HG02938 (cell line): Measurements from ENCODE around the gene CNTRL.
"Not testable (repeated sequence)": the region's sequence is repeated elsewhere in the genome, so short reads cannot be mapped to it uniquely, and the experiment has no call there.

Experiments
- ATAC-seq: cut with Tn5 transposase; IDR thresholded peaks from one replicate; pipeline ENCODE4 v1.9.1; 2021; ENCODE audit warnings: mild to moderate bottlenecking, moderate library complexity; ENCODE audit not compliant: unreplicated experiment

CNTRL gene

GRCh38 chr9:121173501-121173900, 98.7 kb downstream of the CNTRL start:
- ATAC-seq, result no peak

GRCh38 chr9:121178676-121179372, 104.1 kb downstream of the CNTRL start:
- ATAC-seq, result no peak

- not testable (repeated sequence) for ATAC-seq
These were observed 104.6 kb downstream of the CNTRL start for GRCh38 chr9:121179373-121179721.

- no peak for ATAC-seq
These were observed 105.4 kb downstream of the CNTRL start for GRCh38 chr9:121179930-121180681.

GRCh38 chr9:121182101-121182836, 107.5 kb downstream of the CNTRL start:
- no peak for ATAC-seq

- no peak for ATAC-seq
These were observed 108.2 kb downstream of the CNTRL start for GRCh38 chr9:121182989-121183388.

- no peak for ATAC-seq
These were observed 109.1 kb downstream of the CNTRL start for GRCh38 chr9:121183666-121184423.

GRCh38 chr9:121184463-121184862, 109.7 kb downstream of the CNTRL start:
- no peak for ATAC-seq

- no peak for ATAC-seq
These were observed 110.5 kb downstream of the CNTRL start for GRCh38 chr9:121185178-121185745.

GRCh38 chr9:121185774-121186403, 111.1 kb downstream of the CNTRL start:
- ATAC-seq, result no peak

- ATAC-seq, result no peak
These were observed 113.0 kb downstream of the CNTRL start for GRCh38 chr9:121187636-121188305.

GRCh38 chr9:121189006-121189405, 114.3 kb downstream of the CNTRL start:
- ATAC-seq, result no peak

- no peak for ATAC-seq
These were observed 114.9 kb downstream of the CNTRL start for GRCh38 chr9:121189660-121190059.

- no peak for ATAC-seq
These were observed 116.5 kb downstream of the CNTRL start for GRCh38 chr9:121191235-121191634.

GRCh38 chr9:121192518-121192917, 117.8 kb downstream of the CNTRL start:
- ATAC-seq, result no peak

- no peak for ATAC-seq
These were observed 118.3 kb downstream of the CNTRL start for GRCh38 chr9:121192959-121193640.

- ATAC-seq, result no peak
These were observed 120.0 kb downstream of the CNTRL start for GRCh38 chr9:121194730-121195129.

GRCh38 chr9:121196389-121196788, 121.6 kb downstream of the CNTRL start:
- ATAC-seq, result no peak

GRCh38 chr9:121197132-121197531, 122.4 kb downstream of the CNTRL start:
- no peak for ATAC-seq
